GM21825 (cell line): Measurements from ENCODE around the gene NPIPB2.
"Not testable (repeated sequence)": the region's sequence is repeated elsewhere in the genome, so short reads cannot be mapped to it uniquely, and the experiment has no call there.

Source experiments
- ATAC-seq: cut with Tn5 transposase; IDR thresholded peaks from one replicate; pipeline ENCODE4 v1.9.1; 2021; ENCODE audit warnings: mild to moderate bottlenecking, moderate library complexity; ENCODE audit not compliant: unreplicated experiment

The NPIPB2 gene

GRCh38 chr16:11941945-11942344 is at the start of gene NPIPB2:
NPIPB2 (minus strand) TSS chr16:11942045; CDS start chr16:11942045, 0 bp downstream.
- ATAC-seq = not testable (repeated sequence)

GRCh38 chr16:11990702-11991390 is 49.0 kb upstream of the NPIPB2 start:
- ATAC-seq = peak; percentile 45

GRCh38 chr16:11988258-11988978 is 46.6 kb upstream of the NPIPB2 start:
- no peak for ATAC-seq

- no peak for ATAC-seq
Measured at GRCh38 chr16:11986521-11987057, 44.7 kb upstream of the NPIPB2 start.

DNA sequence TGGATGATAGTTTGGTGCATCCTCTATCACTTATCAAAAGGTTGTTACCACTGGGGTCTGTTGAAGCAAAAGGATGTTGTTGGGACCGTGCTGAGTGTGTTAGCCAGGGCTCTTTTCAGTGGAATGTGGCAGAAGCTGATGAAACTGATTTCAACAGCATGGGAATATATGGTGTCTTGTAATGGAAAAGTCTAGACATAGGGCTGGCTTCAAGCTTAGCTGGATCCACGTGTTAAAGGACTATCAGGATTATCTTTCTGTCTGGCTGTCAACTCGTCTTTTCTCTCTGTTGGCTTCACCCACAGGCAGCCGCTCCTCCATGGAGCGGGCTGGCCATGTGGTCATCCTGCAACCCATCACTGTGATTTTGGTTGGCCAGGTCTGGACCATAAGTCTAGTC is 43.4 kb upstream of the NPIPB2 start:
- no peak for ATAC-seq

DNA sequence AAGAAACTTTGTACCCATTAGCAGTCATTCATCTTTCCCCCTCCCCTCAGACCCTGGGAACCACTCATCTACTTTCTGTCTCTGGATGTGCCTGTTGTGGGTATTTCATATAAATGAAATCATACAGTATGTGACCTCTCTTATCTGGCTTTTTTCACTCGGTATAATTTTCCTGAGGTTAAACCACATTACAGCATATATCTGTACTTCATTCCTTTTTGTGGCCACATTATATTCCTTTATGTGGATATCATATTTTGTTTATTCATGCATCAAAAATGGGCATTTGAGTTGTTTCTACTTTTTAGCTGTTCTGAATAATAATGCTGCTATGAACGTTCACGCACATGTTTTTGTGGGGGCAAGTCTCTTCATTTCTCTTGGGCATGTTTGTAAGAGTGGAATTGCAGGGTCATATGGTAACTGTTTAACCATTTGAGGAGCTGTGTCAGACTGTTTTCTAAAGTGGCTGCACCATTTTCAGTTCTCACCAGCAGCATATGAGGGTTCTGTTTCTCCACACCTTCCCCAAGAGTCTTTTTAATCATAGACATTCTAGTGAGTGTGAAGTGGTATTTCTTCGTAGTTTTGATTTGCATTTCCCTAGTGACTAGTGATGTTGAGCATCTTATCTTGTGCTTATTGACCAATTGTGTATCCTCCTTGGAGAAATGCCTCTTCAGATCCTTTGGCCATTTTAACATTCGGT is 38.4 kb upstream of the NPIPB2 start:
- peak; percentile 39 for ATAC-seq

- ATAC-seq = no peak
Measured at GRCh38 chr16:11979013-11979672, 37.3 kb upstream of the NPIPB2 start.

- ATAC-seq = no peak
Measured at GRCh38 chr16:11978080-11978479, 36.2 kb upstream of the NPIPB2 start.

- ATAC-seq = no peak
Measured at GRCh38 chr16:11977376-11978041, 35.7 kb upstream of the NPIPB2 start.

GRCh38 chr16:11976850-11977375 is 35.1 kb upstream of the NPIPB2 start:
- ATAC-seq = no peak

GRCh38 chr16:11973070-11973469 is 31.2 kb upstream of the NPIPB2 start:
- ATAC-seq = no peak

DNA sequence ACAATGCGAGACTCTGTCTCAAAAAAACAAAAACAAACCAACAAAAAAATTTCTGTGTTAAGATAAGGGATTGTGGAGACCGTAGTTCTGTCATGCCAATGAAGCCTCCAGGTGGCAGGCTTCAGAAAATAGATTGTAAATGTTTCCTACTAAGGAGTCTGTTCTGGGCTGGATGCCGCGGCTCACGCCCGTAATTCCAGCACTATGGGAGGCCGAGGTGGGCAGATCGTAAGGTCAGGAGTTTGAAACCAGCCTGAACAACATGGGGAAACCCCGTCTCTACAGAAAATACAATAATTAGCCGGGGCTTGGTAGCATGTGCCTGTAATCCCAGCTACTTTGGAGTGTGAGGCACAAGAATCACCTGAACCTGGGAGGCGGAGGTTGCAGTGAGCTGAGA is 30.3 kb upstream of the NPIPB2 start:
- ATAC-seq = no peak

DNA sequence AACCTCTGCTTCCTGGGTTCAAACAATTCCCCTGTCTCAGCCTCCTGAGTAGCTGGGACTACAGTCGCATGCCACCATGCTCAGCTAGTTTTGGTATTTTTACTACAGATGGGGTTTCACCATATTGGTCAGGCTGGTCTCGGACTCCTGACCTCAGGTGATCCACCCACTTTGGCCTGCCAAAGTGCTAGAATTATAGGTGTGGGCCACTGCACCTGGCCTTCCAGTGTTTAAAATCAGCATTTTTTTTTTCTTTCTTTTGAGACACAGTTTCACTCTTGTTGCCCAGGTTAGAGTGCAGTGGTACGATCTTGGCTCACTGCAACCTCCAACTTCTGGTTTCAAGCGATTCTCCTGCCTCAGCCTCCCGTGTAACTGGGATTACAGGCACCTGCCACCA is 28.4 kb upstream of the NPIPB2 start:
- not testable (repeated sequence) for ATAC-seq

GRCh38 chr16:11968577-11968976 is 26.7 kb upstream of the NPIPB2 start:
- no peak for ATAC-seq

- ATAC-seq = no peak
Measured at GRCh38 chr16:11967195-11967911, 25.5 kb upstream of the NPIPB2 start.

DNA sequence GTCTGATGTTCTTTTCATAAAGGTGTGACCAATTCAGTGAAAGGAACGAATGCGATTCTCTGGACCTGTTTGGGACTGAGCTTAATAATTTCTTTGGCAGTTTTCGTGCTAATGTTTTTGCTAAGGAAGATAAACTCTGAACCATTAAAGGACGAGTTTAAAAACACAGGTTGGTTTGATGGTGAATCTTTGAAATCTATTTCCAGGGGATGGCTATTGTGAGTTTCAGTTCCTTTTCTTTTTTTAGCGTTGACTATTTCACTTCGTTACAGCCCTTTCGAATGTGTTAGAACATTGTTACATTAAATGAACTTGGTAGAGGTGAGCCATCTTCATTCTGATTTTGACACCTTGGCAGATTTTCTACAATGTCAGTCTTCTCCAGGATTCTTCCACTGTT is 24.3 kb upstream of the NPIPB2 start:
- peak; percentile 33 for ATAC-seq

DNA sequence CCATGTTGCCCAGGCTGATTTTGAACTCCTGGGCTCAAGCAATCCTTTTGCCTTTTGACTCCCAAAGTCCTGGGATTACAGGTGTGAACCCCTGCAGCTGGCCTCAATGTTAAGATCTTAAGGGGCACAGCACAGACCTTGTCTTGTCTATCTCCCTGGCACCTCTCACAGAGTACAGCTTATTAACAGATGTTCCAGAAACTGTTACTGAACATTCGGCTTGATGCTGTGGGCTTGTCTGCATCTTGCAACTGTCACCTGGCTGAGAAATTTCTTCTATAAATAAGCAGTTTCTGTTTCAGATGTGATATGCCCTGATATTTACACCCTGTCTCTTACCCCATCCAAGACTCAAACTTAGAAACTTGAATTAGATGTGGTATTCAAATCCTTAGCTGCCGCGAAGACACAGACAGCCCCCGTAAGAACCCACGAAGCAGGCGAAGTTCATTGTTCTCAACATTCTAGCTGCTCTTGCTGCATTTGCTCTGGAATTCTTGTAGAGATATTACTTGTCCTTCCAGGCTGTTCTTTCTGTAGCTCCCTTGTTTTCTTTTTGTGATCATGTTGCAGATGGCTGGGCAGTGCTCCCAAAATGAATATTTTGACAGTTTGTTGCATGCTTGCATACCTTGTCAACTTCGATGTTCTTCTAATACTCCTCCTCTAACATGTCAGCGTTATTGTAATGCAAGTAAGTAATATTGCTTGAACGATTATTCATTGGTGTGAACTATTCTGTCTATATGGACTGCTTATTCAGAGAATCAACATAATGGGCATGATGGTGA is 23.1 kb upstream of the NPIPB2 start, which contains the start of gene TNFRSF17:
TSS of gene TNFRSF17 (plus strand) at position 450 of the 791 bp plus-strand sequence. CDS start at position 565, 115 bp downstream.
- peak; percentile 63 for ATAC-seq

DNA sequence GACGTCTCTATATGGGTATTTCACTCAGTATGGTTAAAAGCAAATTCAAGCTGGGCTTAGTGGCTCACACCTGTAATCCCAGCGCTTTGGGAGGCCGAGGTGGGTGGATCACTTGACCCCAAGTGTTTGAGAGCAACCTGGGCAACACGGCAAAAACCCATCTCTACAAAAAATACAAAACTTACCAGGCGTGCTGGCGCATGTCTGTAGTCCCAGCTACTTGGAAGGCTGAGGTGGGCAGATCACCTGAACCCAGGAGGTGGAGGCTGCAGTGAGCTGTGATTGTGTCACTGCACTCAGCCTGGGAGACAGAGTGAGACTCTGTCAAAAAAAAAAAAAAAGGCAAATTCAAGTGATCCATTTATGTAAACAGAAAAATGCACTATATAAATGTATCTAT is 21.9 kb upstream of the NPIPB2 start:
- ATAC-seq = no peak

GRCh38 chr16:11962978-11963377 is 21.1 kb upstream of the NPIPB2 start:
- ATAC-seq = not testable (repeated sequence)
